Measurements from ENCODE around the gene NPAP1.
"Not testable (repeated sequence)": the region's sequence is repeated elsewhere in the genome, so short reads cannot be mapped to it uniquely, and the experiment has no call there.

Gene NPAP1

GRCh38 chr15:24676431-24676830, 856 bp downstream of the NPAP1 start:
- no peak overlapping the region for H3K9ac ChIP-seq (ENCODE audit: low read depth, low read length, poor library complexity, severe bottlenecking)

GRCh38 chr15:24678485-24678884, 2.9 kb downstream of the NPAP1 start:
- no peaks in the 10 kb centered on the region for H3K36me3 ChIP-seq (ENCODE audit: insufficient read depth, low read length)
- H3K79me2 ChIP-seq (ENCODE audit: insufficient read depth, low read length), result no peaks in the 10 kb centered on the region
- H3K4me1 ChIP-seq (ENCODE audit: insufficient read depth, low read length, poor library complexity, severe bottlenecking), result peaks cover 13% of the 10 kb centered on the region
- no peaks in the 10 kb centered on the region for H3F3A ChIP-seq (ENCODE audit: low read depth)
- no peaks in the 10 kb centered on the region for H3K9me3 ChIP-seq (ENCODE audit: insufficient read depth, low read depth, low read length)
- H3K9me2 ChIP-seq (replicated peaks; ENCODE audit: low read depth, low read length), result no peaks in the 10 kb centered on the region
- H3K4me2 ChIP-seq (ENCODE audit: low read depth, low read length, poor library complexity, severe bottlenecking), result no peak overlapping the region
- H2AFZ ChIP-seq (ENCODE audit: low read length), result no peak overlapping the region
- H4K20me1 ChIP-seq (ENCODE audit: insufficient read depth, low read length, poor library complexity, severe bottlenecking), result no peaks in the 10 kb centered on the region
- no peaks in the 10 kb centered on the region for H3K27me3 ChIP-seq (ENCODE audit: insufficient read depth, low read length, poor library complexity, severe bottlenecking)
- no peak overlapping the region for H3K9ac ChIP-seq (ENCODE audit: low read depth, low read length, poor library complexity, severe bottlenecking)
- TF ChIP-seq CTCF (conservative IDR thresholded peaks at IDR 0.05; ENCODE audit: low read length) (peak; percentile 71), EZH2phosphoT487 (IDR thresholded peaks at IDR 0.05; ENCODE audit: borderline replicate concordance) (no peak)
- no peak overlapping the region for H3K4me3 ChIP-seq (ENCODE audit: low read length, poor library complexity, severe bottlenecking)

More at GRCh38 chr15:24676431-24676830, 856 bp downstream of the NPAP1 start:
- Histone ChIP-seq H3K4me2 (ENCODE audit: low read depth, low read length, poor library complexity, severe bottlenecking) (no peak overlapping the region), H3F3A (ENCODE audit: low read depth) (no peaks in the 10 kb centered on the region), H3K4me1 (ENCODE audit: insufficient read depth, low read length, poor library complexity, severe bottlenecking) (peaks cover 13% of the 10 kb centered on the region), H3K9me2 (replicated peaks; ENCODE audit: low read depth, low read length) (no peaks in the 10 kb centered on the region), H3K27me3 (ENCODE audit: insufficient read depth, low read length, poor library complexity, severe bottlenecking) (no peaks in the 10 kb centered on the region), H3K9me3 (ENCODE audit: insufficient read depth, low read depth, low read length) (no peaks in the 10 kb centered on the region), H2AFZ (ENCODE audit: low read length) (no peak overlapping the region), H4K20me1 (ENCODE audit: insufficient read depth, low read length, poor library complexity, severe bottlenecking) (no peaks in the 10 kb centered on the region), H3K36me3 (ENCODE audit: insufficient read depth, low read length) (no peaks in the 10 kb centered on the region), H3K4me3 (ENCODE audit: low read length, poor library complexity, severe bottlenecking) (no peak overlapping the region), H3K79me2 (ENCODE audit: insufficient read depth, low read length) (no peaks in the 10 kb centered on the region)
- no peak for TF ChIP-seq CTCF (conservative IDR thresholded peaks at IDR 0.05; ENCODE audit: low read length)
- no peak for TF ChIP-seq EZH2phosphoT487 (IDR thresholded peaks at IDR 0.05; ENCODE audit: borderline replicate concordance)

- H3K9ac ChIP-seq (ENCODE audit: low read depth, low read length, poor library complexity, severe bottlenecking), result no peak overlapping the region
- no peak overlapping the region for H2AFZ ChIP-seq (ENCODE audit: low read length)
- no peaks in the 10 kb centered on the region for H3K9me3 ChIP-seq (ENCODE audit: insufficient read depth, low read depth, low read length)
- H3K36me3 ChIP-seq (ENCODE audit: insufficient read depth, low read length), result no peaks in the 10 kb centered on the region
- no peak overlapping the region for H3K4me2 ChIP-seq (ENCODE audit: low read depth, low read length, poor library complexity, severe bottlenecking)
- H3K4me1 ChIP-seq (ENCODE audit: insufficient read depth, low read length, poor library complexity, severe bottlenecking), result peaks cover 13% of the 10 kb centered on the region
- H3K4me3 ChIP-seq (ENCODE audit: low read length, poor library complexity, severe bottlenecking), result no peak overlapping the region
- no peak for TF ChIP-seq CTCF (conservative IDR thresholded peaks at IDR 0.05; ENCODE audit: low read length)
- no peak for TF ChIP-seq EZH2phosphoT487 (IDR thresholded peaks at IDR 0.05; ENCODE audit: borderline replicate concordance)
- no peaks in the 10 kb centered on the region for H3F3A ChIP-seq (ENCODE audit: low read depth)
- H4K20me1 ChIP-seq (ENCODE audit: insufficient read depth, low read length, poor library complexity, severe bottlenecking), result no peaks in the 10 kb centered on the region
- H3K9me2 ChIP-seq (replicated peaks; ENCODE audit: low read depth, low read length), result no peaks in the 10 kb centered on the region
- no peaks in the 10 kb centered on the region for H3K27me3 ChIP-seq (ENCODE audit: insufficient read depth, low read length, poor library complexity, severe bottlenecking)
- no peaks in the 10 kb centered on the region for H3K79me2 ChIP-seq (ENCODE audit: insufficient read depth, low read length)
Measured at GRCh38 chr15:24682002-24682401, 6.4 kb downstream of the NPAP1 start.

GRCh38 chr15:24682905-24683304, 7.3 kb downstream of the NPAP1 start:
- H3K79me2 ChIP-seq (ENCODE audit: insufficient read depth, low read length); H3F3A ChIP-seq (ENCODE audit: low read depth); H3K27me3 ChIP-seq (ENCODE audit: insufficient read depth, low read length, poor library complexity, severe bottlenecking); H3K4me2 ChIP-seq (ENCODE audit: low read depth, low read length, poor library complexity, severe bottlenecking); H3K36me3 ChIP-seq (ENCODE audit: insufficient read depth, low read length); H3K9ac ChIP-seq (ENCODE audit: low read depth, low read length, poor library complexity, severe bottlenecking); H3K9me2 ChIP-seq (replicated peaks; ENCODE audit: low read depth, low read length); H3K4me3 ChIP-seq (ENCODE audit: low read length, poor library complexity, severe bottlenecking); H2AFZ ChIP-seq (ENCODE audit: low read length); H4K20me1 ChIP-seq (ENCODE audit: insufficient read depth, low read length, poor library complexity, severe bottlenecking); H3K9me3 ChIP-seq (ENCODE audit: insufficient read depth, low read depth, low read length): not testable (repeated sequence)
- peaks cover 13% of the 10 kb centered on the region for H3K4me1 ChIP-seq (ENCODE audit: insufficient read depth, low read length, poor library complexity, severe bottlenecking)

Measured in Loucy (cell line).